Lower lobe of right lung (tissue), 2 donors: Measurements from ENCODE around the gene TICRR. TPM values are rescaled to one million over a fixed set of nuclear protein-coding genes. Genes with fewer than 3 reads are reported as not detected.
A peak's percentile ranks its signal among the peaks of the same experiment; 100 is the strongest.

Experiments
- ATAC-seq, 2 donors: fragments of 200-7000 bp; cut with Tn5 transposase; one replicate each; pipeline ENCODE4 v1.9.1; 2020 to 2022; ENCODE audit warnings: mild to moderate bottlenecking in 2 of 2, moderate library complexity in 2 of 2
- DNase-seq: peaks from one replicate; pipeline ENCODE4 v3.0.0-alpha.2; 2020
- H3K27ac ChIP-seq: fragments of 200-600 bp; one replicate; pipeline ENCODE4 v1.8.0; 2022
- H3K27me3 ChIP-seq: fragments of 200-600 bp; one replicate; pipeline ENCODE4 v1.8.0; 2022; ENCODE audit warnings: low read depth
- H3K36me3 ChIP-seq: fragments of 200-600 bp; one replicate; pipeline ENCODE4 v1.8.0; 2022; ENCODE audit warnings: mild to moderate bottlenecking
- H3K4me1 ChIP-seq: fragments of 200-600 bp; one replicate; pipeline ENCODE4 v1.8.0; 2022
- H3K4me3 ChIP-seq: fragments of 200-600 bp; one replicate; pipeline ENCODE4 v1.8.0; 2022; ENCODE audit warnings: mild to moderate bottlenecking
- H3K9me3 ChIP-seq: fragments of 200-600 bp; one replicate; pipeline ENCODE4 v1.8.0; 2022
- intact Hi-C: fragments of 100-400 bp; cut with DNase I; formaldehyde crosslinking; loops from one replicate; pipeline ENCODE4 v1.11.0; 2022
- total RNA-seq: library from RNA; stranded (reverse); fragmentation: NEBNext Ultra II Directional; extraction: Animal tissue kit (Norgen Biotek cat#: 25700); gene quantifications from one replicate; pipeline ENCODE4 v1.2.1, GENCODE V29; 2021
- TF ChIP-seq, protein P1 (sequence below): fragments of 200-600 bp; IDR thresholded peaks from one replicate; pipeline ENCODE4 v1.8.0; 2022; ENCODE audit warnings: antibody characterized with exemption, mild to moderate bottlenecking
- donor health status: DM: no; HTN: yes; CAD: no; lungs with severe emphysema.

The TICRR gene
- total RNA-seq, 1 donor from 2014 or later = 0.32 TPM

GRCh38 chr15:89641053-89641452, 65.8 kb downstream of the TICRR start:
- H3K4me1 ChIP-seq = no peaks in the 10 kb centered on the region
- no peaks in the 10 kb centered on the region for H3K9me3 ChIP-seq
- intact Hi-C loops = no loop called here
- TF ChIP-seq, protein P1, sequence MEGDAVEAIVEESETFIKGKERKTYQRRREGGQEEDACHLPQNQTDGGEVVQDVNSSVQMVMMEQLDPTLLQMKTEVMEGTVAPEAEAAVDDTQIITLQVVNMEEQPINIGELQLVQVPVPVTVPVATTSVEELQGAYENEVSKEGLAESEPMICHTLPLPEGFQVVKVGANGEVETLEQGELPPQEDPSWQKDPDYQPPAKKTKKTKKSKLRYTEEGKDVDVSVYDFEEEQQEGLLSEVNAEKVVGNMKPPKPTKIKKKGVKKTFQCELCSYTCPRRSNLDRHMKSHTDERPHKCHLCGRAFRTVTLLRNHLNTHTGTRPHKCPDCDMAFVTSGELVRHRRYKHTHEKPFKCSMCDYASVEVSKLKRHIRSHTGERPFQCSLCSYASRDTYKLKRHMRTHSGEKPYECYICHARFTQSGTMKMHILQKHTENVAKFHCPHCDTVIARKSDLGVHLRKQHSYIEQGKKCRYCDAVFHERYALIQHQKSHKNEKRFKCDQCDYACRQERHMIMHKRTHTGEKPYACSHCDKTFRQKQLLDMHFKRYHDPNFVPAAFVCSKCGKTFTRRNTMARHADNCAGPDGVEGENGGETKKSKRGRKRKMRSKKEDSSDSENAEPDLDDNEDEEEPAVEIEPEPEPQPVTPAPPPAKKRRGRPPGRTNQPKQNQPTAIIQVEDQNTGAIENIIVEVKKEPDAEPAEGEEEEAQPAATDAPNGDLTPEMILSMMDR = no peak
- no peak overlapping the region for H3K27ac ChIP-seq
- no peak for ATAC-seq
- H3K27me3 ChIP-seq = no peaks in the 10 kb centered on the region
- H3K36me3 ChIP-seq = no peaks in the 10 kb centered on the region
- no peak overlapping the region for H3K4me3 ChIP-seq
- DNase-seq = no peak

- H3K4me3 ChIP-seq = no peak overlapping the region
- no peaks in the 10 kb centered on the region for H3K36me3 ChIP-seq
- ATAC-seq (peak in 1 of 2 donors; percentile 11), DNase-seq (no peak)
- TF ChIP-seq, protein P1 = no peak
- H3K27ac ChIP-seq = no peak overlapping the region
- H3K27me3 ChIP-seq = no peaks in the 10 kb centered on the region
- intact Hi-C loops = no loop called here
- no peaks in the 10 kb centered on the region for H3K9me3 ChIP-seq
- no peaks in the 10 kb centered on the region for H3K4me1 ChIP-seq
Observed at GRCh38 chr15:89642106-89642505, 66.8 kb downstream of the TICRR start.

GRCh38 chr15:89645680-89646079, 70.4 kb downstream of the TICRR start:
- intact Hi-C loops = no loop called here
- DNase-seq (no peak), ATAC-seq (no peak)

DNA sequence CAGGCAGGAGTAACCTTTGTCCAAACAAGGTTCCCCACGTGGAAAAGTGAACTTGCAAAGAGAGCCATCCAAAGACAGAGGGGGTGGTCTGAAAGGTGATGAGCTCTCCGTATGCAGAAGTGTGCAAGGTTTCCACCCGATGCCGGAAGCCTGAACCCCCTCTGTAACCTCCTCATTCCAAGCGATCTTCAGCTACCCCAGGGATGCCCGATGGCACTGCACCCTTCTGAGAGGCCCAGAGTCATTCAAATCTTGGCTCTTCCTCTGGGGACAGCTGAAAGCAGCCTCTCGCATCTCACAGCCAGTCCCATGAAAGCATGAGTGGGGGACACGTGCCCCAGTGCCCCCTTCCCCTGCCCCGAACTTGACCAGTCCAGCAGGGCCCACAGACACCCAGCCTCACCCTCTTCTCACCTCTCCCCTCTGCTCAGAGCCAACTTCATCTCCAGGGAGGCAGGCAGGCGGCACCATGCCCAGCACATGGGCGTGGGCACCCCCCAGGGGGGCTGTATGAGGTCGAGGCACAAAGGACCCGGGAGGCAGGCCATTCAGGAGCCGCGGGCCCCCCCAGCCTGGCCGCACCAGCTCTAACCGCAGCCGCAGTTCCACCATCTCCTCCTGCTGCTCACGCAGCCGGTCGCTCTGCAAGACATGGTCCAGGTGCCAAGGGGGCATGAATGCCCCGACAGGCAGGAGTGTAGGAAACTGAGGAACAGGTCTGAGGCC, 71.3 kb downstream of the TICRR start:
- Histone ChIP-seq H3K4me1 (no peaks in the 10 kb centered on the region), H3K27ac (no peak overlapping the region), H3K4me3 (no peak overlapping the region), H3K9me3 (no peaks in the 10 kb centered on the region), H3K27me3 (no peaks in the 10 kb centered on the region), H3K36me3 (no peaks in the 10 kb centered on the region)
- ATAC-seq (peak; percentile 5 to 8), DNase-seq (no peak)
- intact Hi-C loops = no loop called here
- TF ChIP-seq, protein P1 = no peak

More at GRCh38 chr15:89645680-89646079, 70.4 kb downstream of the TICRR start:
- TF ChIP-seq, protein P1 = no peak
- no peaks in the 10 kb centered on the region for H3K36me3 ChIP-seq
- H3K4me3 ChIP-seq = no peak overlapping the region
- no peaks in the 10 kb centered on the region for H3K27me3 ChIP-seq
- H3K4me1 ChIP-seq = no peaks in the 10 kb centered on the region
- no peaks in the 10 kb centered on the region for H3K9me3 ChIP-seq
- H3K27ac ChIP-seq = no peak overlapping the region

DNA sequence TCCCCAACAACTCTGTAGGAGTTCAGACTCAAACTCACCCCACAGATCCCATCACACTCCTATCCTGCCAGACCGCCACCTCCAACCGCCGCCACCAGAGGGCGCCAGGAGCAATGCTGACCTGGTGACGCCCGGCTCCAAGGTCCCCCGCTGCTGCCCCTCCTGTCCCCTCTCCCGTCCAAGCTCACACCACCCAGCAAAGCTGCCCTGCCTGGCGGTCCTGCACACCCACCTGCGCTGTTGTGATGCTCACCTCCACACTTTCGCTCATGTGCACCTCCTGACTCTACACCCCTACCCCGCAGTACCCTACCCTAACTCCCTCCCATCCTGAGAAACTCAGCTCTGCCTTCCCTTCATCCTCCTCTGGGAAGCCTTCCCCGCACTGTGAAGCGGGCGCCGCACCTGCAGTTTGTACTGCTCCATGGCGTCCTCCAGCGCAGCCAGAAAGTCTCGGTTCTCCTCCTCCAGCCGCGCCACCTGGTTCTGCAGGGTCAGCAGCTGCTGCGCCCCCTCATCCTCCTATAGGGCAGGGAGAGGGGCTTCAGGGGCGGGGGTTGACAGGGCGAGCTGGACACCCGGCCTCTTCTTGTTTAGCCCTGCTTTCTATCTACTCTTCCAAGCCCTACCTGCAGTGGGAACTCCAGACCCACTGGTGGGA, 72.1 kb downstream of the TICRR start:
- DNase-seq = peak; percentile 84
- ATAC-seq = peak; percentile 83 to 86
- intact Hi-C loops = no loop called here
- Histone ChIP-seq H3K9me3 (no peaks in the 10 kb centered on the region), H3K4me1 (no peaks in the 10 kb centered on the region), H3K27ac (no peak overlapping the region), H3K27me3 (no peaks in the 10 kb centered on the region), H3K4me3 (no peak overlapping the region), H3K36me3 (no peaks in the 10 kb centered on the region)
- TF ChIP-seq, protein P1 = peak; percentile 87
